ENCODE data around the gene PLP1. TPM values are rescaled to one million over a fixed set of nuclear protein-coding genes. Genes with fewer than 3 reads are reported as not detected.

The PLP1 gene
- polyA plus RNA-seq, 1 of the 3 experiments (the other 2 are of a cell fraction) = 0.90 TPM

GRCh38 chrX:103774070-103774642 is 2.5 kb upstream of the PLP1 start:
- no peaks in the 10 kb centered on the region for H4K20me1 ChIP-seq (ENCODE audit: insufficient read depth)
- no peak overlapping the region for H3K27ac ChIP-seq (ENCODE audit: low read depth in 2 of 2, low read length in 1 of 2)
- 29% methylated on average over 6 of the region's 6 CpGs for WGBS (ENCODE audit: low lambda C conversion rate)
- H3K79me2 ChIP-seq (ENCODE audit: insufficient read depth) = no peaks in the 10 kb centered on the region
- no peak overlapping the region for H3K4me2 ChIP-seq
- peaks cover 0 to 3% of the 10 kb centered on the region in 2 experiments; a peak in 1 of 4 replicates for H3K4me1 ChIP-seq (ENCODE audit: control insufficient read depth in 1 of 2, insufficient read depth in 2 of 2, low read depth in 1 of 2, low read length in 1 of 2)
- H3F3A ChIP-seq (replicated peaks; ENCODE audit: insufficient read depth) = no peaks in the 10 kb centered on the region
- H3K9ac ChIP-seq = no peak overlapping the region
- H3K36me3 ChIP-seq (replicated peaks in 1 of 2; ENCODE audit: control insufficient read depth in 1 of 2, insufficient read depth in 2 of 2, low read length in 1 of 2) = no peaks in the 10 kb centered on the region
- ChIA-PET POLR2A (no interaction called here), CTCF (interaction anchor here (0.6 to 3.0 kb wide), 25 partner anchors 10 to 334 kb away, joined by 3 to 35 read pairs (median 3); partner anchors contain the start of genes RAB9B and TMEM31)
- H3K27me3 ChIP-seq (ENCODE audit: insufficient read depth) = peaks cover 9% of the 10 kb centered on the region; the same call in 1 of the 2 replicates
- no peaks in the 10 kb centered on the region for H3K9me2 ChIP-seq
- TF ChIP-seq ELF1 (IDR thresholded peaks at IDR 0.05) (no peak), RAD21 (IDR thresholded peaks at IDR 0.05; ENCODE audit: low read length) (peak; percentile 75), IRF3 (IDR thresholded peaks at IDR 0.05; ENCODE audit: low read depth, low read length) (no peak), CTCF (IDR thresholded peaks at IDR 0.05) (peak; percentile 69), SMC3 (IDR thresholded peaks at IDR 0.05; ENCODE audit: low read depth, low read length) (peak; percentile 68), NRF1 (IDR thresholded peaks at IDR 0.05; ENCODE audit: low read depth, low read length) (no peak)
- DNase-seq = peak; percentile 28
- no peak overlapping the region for H3K4me3 ChIP-seq (ENCODE audit: low read depth in 2 of 2, low read length in 1 of 2)
- H2AFZ ChIP-seq (ENCODE audit: low read depth) = no peak overlapping the region
- H3K9me3 ChIP-seq = no peaks in the 10 kb centered on the region

- no peaks in the 10 kb centered on the region for H3K79me2 ChIP-seq (ENCODE audit: insufficient read depth)
- no peaks in the 10 kb centered on the region for H3K9me3 ChIP-seq
- H3K4me2 ChIP-seq = no peak overlapping the region
- ChIA-PET POLR2A (no interaction called here), CTCF (interaction anchor here (2.1 kb wide), 1 partner anchor 39 kb away, joined by 5 read pairs; no protein-coding TSS in a partner anchor)
- 23% methylated on average over 6 of the region's 6 CpGs for WGBS (ENCODE audit: low lambda C conversion rate)
- no peak overlapping the region for H3K4me3 ChIP-seq (ENCODE audit: low read depth in 2 of 2, low read length in 1 of 2)
- H2AFZ ChIP-seq (ENCODE audit: low read depth) = no peak overlapping the region
- H3K9me2 ChIP-seq = no peaks in the 10 kb centered on the region
- no peak overlapping the region for H3K9ac ChIP-seq
- peak overlapping the region in 1 of 2 experiments; percentile 67; a peak in 2 of 4 replicates for H3K27ac ChIP-seq (ENCODE audit: low read depth in 2 of 2, low read length in 1 of 2)
- H3K4me1 ChIP-seq (ENCODE audit: control insufficient read depth in 1 of 2, insufficient read depth in 2 of 2, low read depth in 1 of 2, low read length in 1 of 2) = peaks cover 0 to 12% of the 10 kb centered on the region in 2 experiments; a peak in 1 of 4 replicates
- H3K27me3 ChIP-seq (ENCODE audit: insufficient read depth) = peaks cover 9% of the 10 kb centered on the region; the same call in 1 of the 2 replicates
- H3K36me3 ChIP-seq (replicated peaks in 1 of 2; ENCODE audit: control insufficient read depth in 1 of 2, insufficient read depth in 2 of 2, low read length in 1 of 2) = no peaks in the 10 kb centered on the region
- H3F3A ChIP-seq (replicated peaks; ENCODE audit: insufficient read depth) = no peaks in the 10 kb centered on the region
- DNase-seq = peak; percentile 39
- H4K20me1 ChIP-seq (ENCODE audit: insufficient read depth) = no peaks in the 10 kb centered on the region
- no peak for TF ChIP-seq USF2 (IDR thresholded peaks at IDR 0.05; ENCODE audit: borderline replicate concordance, low read depth, low read length)
- no peak for TF ChIP-seq PBX3 (IDR thresholded peaks at IDR 0.05)
- no peak for TF ChIP-seq USF1 (IDR thresholded peaks at IDR 0.05; ENCODE audit: borderline replicate concordance, low read depth)
- TF ChIP-seq EZH2phosphoT487 (IDR thresholded peaks at IDR 0.05; ENCODE audit: borderline replicate concordance, low read depth) = no peak
- TF ChIP-seq TCF12 (IDR thresholded peaks at IDR 0.05) = no peak
- TF ChIP-seq CHD2 (IDR thresholded peaks at IDR 0.05; ENCODE audit: low read length, partially characterized antibody) = no peak
- TF ChIP-seq MXI1 (IDR thresholded peaks at IDR 0.05; ENCODE audit: low read depth, low read length) = no peak
- no peak for TF ChIP-seq REST (IDR thresholded peaks at IDR 0.05; ENCODE audit: low read depth, low read length)
- no peak for TF ChIP-seq JUND (IDR thresholded peaks at IDR 0.05)
- no peak for TF ChIP-seq MEF2A (IDR thresholded peaks at IDR 0.05; ENCODE audit: borderline replicate concordance, low read depth)
Observed at GRCh38 chrX:103779141-103779789, 2.6 kb downstream of the PLP1 start.
